Measurements from ENCODE around the gene TMEM165. TPM values are rescaled to one million over a fixed set of nuclear protein-coding genes. Genes with fewer than 3 reads are reported as not detected.
"Not testable (repeated sequence)": the region's sequence is repeated elsewhere in the genome, so short reads cannot be mapped to it uniquely, and the experiment has no call there.

TMEM165 gene
- total RNA-seq, 2 donors from 2014 or later, result 65.8 to 65.9 TPM

GRCh38 chr4:55358246-55358645, 37.5 kb upstream of the TMEM165 start:
- Mint-ChIP-seq H3K9me3 (no peaks in the 10 kb centered on the region), H3K27ac (no peak overlapping the region), H3K27me3 (ENCODE audit: low read depth) (no peaks in the 10 kb centered on the region), H3K4me1 (ENCODE audit: low read depth) (peaks cover 23% of the 10 kb centered on the region), H3K36me3 (ENCODE audit: insufficient read depth in 2 of 2) (peaks cover 1 to 7% of the 10 kb centered on the region in 2 donors), H3K4me3 (no peak overlapping the region)
- ATAC-seq (replicated peaks in 1 of 2) (no peak), DNase-seq (no peak)

GRCh38 chr4:55358668-55359067, 37.1 kb upstream of the TMEM165 start:
- no peak overlapping the region for H3K27ac Mint-ChIP-seq
- no peaks in the 10 kb centered on the region for H3K27me3 Mint-ChIP-seq (ENCODE audit: low read depth)
- peaks cover 23% of the 10 kb centered on the region for H3K4me1 Mint-ChIP-seq (ENCODE audit: low read depth)
- H3K4me3 Mint-ChIP-seq, result no peak overlapping the region
- no peaks in the 10 kb centered on the region for H3K9me3 Mint-ChIP-seq
- peaks cover 1 to 8% of the 10 kb centered on the region in 2 donors for H3K36me3 Mint-ChIP-seq (ENCODE audit: insufficient read depth in 2 of 2)
- ATAC-seq (replicated peaks in 1 of 2), result peak; percentile 27 to 58
- DNase-seq, result no peak

GRCh38 chr4:55359397-55359916, 36.3 kb upstream of the TMEM165 start:
- Mint-ChIP-seq H3K4me1 (ENCODE audit: low read depth) (peaks cover 23% of the 10 kb centered on the region), H3K36me3 (ENCODE audit: insufficient read depth in 2 of 2) (peaks cover 1 to 9% of the 10 kb centered on the region in 2 donors), H3K27ac (no peak overlapping the region), H3K27me3 (ENCODE audit: low read depth) (no peaks in the 10 kb centered on the region), H3K4me3 (no peak overlapping the region), H3K9me3 (no peaks in the 10 kb centered on the region)
- no peak for DNase-seq
- no peak for ATAC-seq (replicated peaks in 1 of 2)

GRCh38 chr4:55362938-55363337, 32.8 kb upstream of the TMEM165 start:
- peaks cover 11% of the 10 kb centered on the region for H3K4me1 Mint-ChIP-seq (ENCODE audit: low read depth)
- ATAC-seq (replicated peaks in 1 of 2); H3K36me3 Mint-ChIP-seq (ENCODE audit: insufficient read depth in 2 of 2); H3K9me3 Mint-ChIP-seq; DNase-seq; H3K4me3 Mint-ChIP-seq; H3K27me3 Mint-ChIP-seq (ENCODE audit: low read depth); H3K27ac Mint-ChIP-seq: not testable (repeated sequence)

GRCh38 chr4:55363691-55364351, 31.9 kb upstream of the TMEM165 start:
- ATAC-seq (replicated peaks in 1 of 2) (no peak), DNase-seq (no peak)
- no peaks in the 10 kb centered on the region for H3K9me3 Mint-ChIP-seq

GRCh38 chr4:55364691-55365344, 30.9 kb upstream of the TMEM165 start:
- DNase-seq (no peak), ATAC-seq (replicated peaks in 1 of 2) (no peak)
- Mint-ChIP-seq H3K9me3 (no peaks in the 10 kb centered on the region), H3K27ac (no peak overlapping the region), H3K4me3 (no peak overlapping the region), H3K27me3 (ENCODE audit: low read depth) (no peaks in the 10 kb centered on the region), H3K4me1 (ENCODE audit: low read depth) (no peaks in the 10 kb centered on the region), H3K36me3 (ENCODE audit: insufficient read depth in 2 of 2) (peaks cover 1 to 10% of the 10 kb centered on the region in 2 donors)

More at GRCh38 chr4:55363691-55364351, 31.9 kb upstream of the TMEM165 start:
- peaks cover 1 to 10% of the 10 kb centered on the region in 2 donors for H3K36me3 Mint-ChIP-seq (ENCODE audit: insufficient read depth in 2 of 2)
- H3K4me3 Mint-ChIP-seq, result no peak overlapping the region
- no peak overlapping the region for H3K27ac Mint-ChIP-seq
- peaks cover 2% of the 10 kb centered on the region for H3K4me1 Mint-ChIP-seq (ENCODE audit: low read depth)
- H3K27me3 Mint-ChIP-seq (ENCODE audit: low read depth), result no peaks in the 10 kb centered on the region

- Mint-ChIP-seq H3K27ac (no peak overlapping the region), H3K27me3 (ENCODE audit: low read depth) (no peaks in the 10 kb centered on the region), H3K36me3 (ENCODE audit: insufficient read depth in 2 of 2) (peaks cover 1 to 10% of the 10 kb centered on the region in 2 donors), H3K4me1 (ENCODE audit: low read depth) (no peaks in the 10 kb centered on the region), H3K9me3 (no peaks in the 10 kb centered on the region), H3K4me3 (no peak overlapping the region)
- ATAC-seq (replicated peaks in 1 of 2), result no peak
- no peak for DNase-seq
Measured at GRCh38 chr4:55365345-55365728, 30.4 kb upstream of the TMEM165 start.

- no peaks in the 10 kb centered on the region for H3K9me3 Mint-ChIP-seq
- no peak overlapping the region for H3K4me3 Mint-ChIP-seq
- H3K27ac Mint-ChIP-seq, result no peak overlapping the region
- no peaks in the 10 kb centered on the region for H3K27me3 Mint-ChIP-seq (ENCODE audit: low read depth)
- no peaks in the 10 kb centered on the region for H3K4me1 Mint-ChIP-seq (ENCODE audit: low read depth)
- peaks cover 1 to 10% of the 10 kb centered on the region in 2 donors for H3K36me3 Mint-ChIP-seq (ENCODE audit: insufficient read depth in 2 of 2)
- DNase-seq, result no peak
- ATAC-seq (replicated peaks in 1 of 2), result no peak
Measured at GRCh38 chr4:55366621-55367020, 29.1 kb upstream of the TMEM165 start.

GRCh38 chr4:55367084-55367722, 28.6 kb upstream of the TMEM165 start:
- no peaks in the 10 kb centered on the region for H3K27me3 Mint-ChIP-seq (ENCODE audit: low read depth)
- H3K4me1 Mint-ChIP-seq (ENCODE audit: low read depth), result no peaks in the 10 kb centered on the region
- no peak overlapping the region for H3K4me3 Mint-ChIP-seq
- ATAC-seq (replicated peaks in 1 of 2) (no peak), DNase-seq (no peak)
- no peak overlapping the region for H3K27ac Mint-ChIP-seq
- H3K9me3 Mint-ChIP-seq, result no peaks in the 10 kb centered on the region
- peaks cover 1 to 7% of the 10 kb centered on the region in 2 donors for H3K36me3 Mint-ChIP-seq (ENCODE audit: insufficient read depth in 2 of 2)

- Mint-ChIP-seq H3K36me3 (ENCODE audit: insufficient read depth in 2 of 2) (peaks cover 0 to 3% of the 10 kb centered on the region in 2 donors), H3K4me3 (no peak overlapping the region)
Measured at GRCh38 chr4:55369968-55370367, 25.8 kb upstream of the TMEM165 start.

GRCh38 chr4:55372259-55372658, 23.5 kb upstream of the TMEM165 start:
- no peak overlapping the region for H3K4me3 Mint-ChIP-seq
- H3K4me1 Mint-ChIP-seq (ENCODE audit: low read depth), result no peaks in the 10 kb centered on the region
- H3K9me3 Mint-ChIP-seq, result no peaks in the 10 kb centered on the region
- no peak overlapping the region for H3K27ac Mint-ChIP-seq
- peaks cover 0 to under 1% of the 10 kb centered on the region in 2 donors for H3K36me3 Mint-ChIP-seq (ENCODE audit: insufficient read depth in 2 of 2)
- no peaks in the 10 kb centered on the region for H3K27me3 Mint-ChIP-seq (ENCODE audit: low read depth)
- DNase-seq (no peak), ATAC-seq (replicated peaks in 1 of 2) (no peak)

More at GRCh38 chr4:55369968-55370367, 25.8 kb upstream of the TMEM165 start:
- Mint-ChIP-seq H3K27ac (no peak overlapping the region), H3K27me3 (ENCODE audit: low read depth) (no peaks in the 10 kb centered on the region), H3K9me3 (no peaks in the 10 kb centered on the region), H3K4me1 (ENCODE audit: low read depth) (no peaks in the 10 kb centered on the region)
- DNase-seq (no peak), ATAC-seq (replicated peaks in 1 of 2) (no peak)

- Mint-ChIP-seq H3K4me1 (ENCODE audit: low read depth) (peaks cover under 1% of the 10 kb centered on the region), H3K27me3 (ENCODE audit: low read depth) (no peaks in the 10 kb centered on the region), H3K4me3 (no peak overlapping the region), H3K36me3 (ENCODE audit: insufficient read depth in 2 of 2) (no peaks in the 10 kb centered on the region), H3K9me3 (no peaks in the 10 kb centered on the region), H3K27ac (no peak overlapping the region)
- no peak for DNase-seq
- no peak for ATAC-seq (replicated peaks in 1 of 2)
Measured at GRCh38 chr4:55373461-55373860, 22.3 kb upstream of the TMEM165 start.

- peaks cover 5% of the 10 kb centered on the region for H3K4me1 Mint-ChIP-seq (ENCODE audit: low read depth)
- H3K27me3 Mint-ChIP-seq (ENCODE audit: low read depth), result no peaks in the 10 kb centered on the region
- ATAC-seq (replicated peaks in 1 of 2) (no peak), DNase-seq (no peak)
- H3K36me3 Mint-ChIP-seq (ENCODE audit: insufficient read depth in 2 of 2), result no peaks in the 10 kb centered on the region
- H3K27ac Mint-ChIP-seq, result no peak overlapping the region
- no peak overlapping the region for H3K4me3 Mint-ChIP-seq
- H3K9me3 Mint-ChIP-seq, result no peaks in the 10 kb centered on the region
Measured at GRCh38 chr4:55376698-55377097, 19.1 kb upstream of the TMEM165 start.
